Measurements from ENCODE around the gene STAM.

- TF ChIP-seq, protein P1, sequence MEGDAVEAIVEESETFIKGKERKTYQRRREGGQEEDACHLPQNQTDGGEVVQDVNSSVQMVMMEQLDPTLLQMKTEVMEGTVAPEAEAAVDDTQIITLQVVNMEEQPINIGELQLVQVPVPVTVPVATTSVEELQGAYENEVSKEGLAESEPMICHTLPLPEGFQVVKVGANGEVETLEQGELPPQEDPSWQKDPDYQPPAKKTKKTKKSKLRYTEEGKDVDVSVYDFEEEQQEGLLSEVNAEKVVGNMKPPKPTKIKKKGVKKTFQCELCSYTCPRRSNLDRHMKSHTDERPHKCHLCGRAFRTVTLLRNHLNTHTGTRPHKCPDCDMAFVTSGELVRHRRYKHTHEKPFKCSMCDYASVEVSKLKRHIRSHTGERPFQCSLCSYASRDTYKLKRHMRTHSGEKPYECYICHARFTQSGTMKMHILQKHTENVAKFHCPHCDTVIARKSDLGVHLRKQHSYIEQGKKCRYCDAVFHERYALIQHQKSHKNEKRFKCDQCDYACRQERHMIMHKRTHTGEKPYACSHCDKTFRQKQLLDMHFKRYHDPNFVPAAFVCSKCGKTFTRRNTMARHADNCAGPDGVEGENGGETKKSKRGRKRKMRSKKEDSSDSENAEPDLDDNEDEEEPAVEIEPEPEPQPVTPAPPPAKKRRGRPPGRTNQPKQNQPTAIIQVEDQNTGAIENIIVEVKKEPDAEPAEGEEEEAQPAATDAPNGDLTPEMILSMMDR (IDR thresholded peaks at IDR 0.05) = no peak
- no peak for TF ChIP-seq POLR2A (IDR thresholded peaks at IDR 0.05)
Observed at GRCh38 chr10:17605936-17606335, 38.0 kb upstream of the STAM start.

All from thyroid gland (tissue), 4 donors.